GM12874 (cell line): Measurements from ENCODE around the gene TMEM140.

Source experiments
- CTCF ChIP-seq: IDR thresholded peaks from 2 replicates; pipeline ENCODE4 v1.5.1; 2011; ENCODE audit warnings: low read depth, mild to moderate bottlenecking, control low read depth, low read length, moderate library complexity; ENCODE audit not compliant: insufficient read depth

The TMEM140 gene

GRCh38 chr7:135179321-135179925 lies 31.6 kb downstream of the TMEM140 start:
- TF ChIP-seq CTCF, result no peak

- TF ChIP-seq CTCF, result no peak
Measured at GRCh38 chr7:135180122-135180521, 32.2 kb downstream of the TMEM140 start.

DNA sequence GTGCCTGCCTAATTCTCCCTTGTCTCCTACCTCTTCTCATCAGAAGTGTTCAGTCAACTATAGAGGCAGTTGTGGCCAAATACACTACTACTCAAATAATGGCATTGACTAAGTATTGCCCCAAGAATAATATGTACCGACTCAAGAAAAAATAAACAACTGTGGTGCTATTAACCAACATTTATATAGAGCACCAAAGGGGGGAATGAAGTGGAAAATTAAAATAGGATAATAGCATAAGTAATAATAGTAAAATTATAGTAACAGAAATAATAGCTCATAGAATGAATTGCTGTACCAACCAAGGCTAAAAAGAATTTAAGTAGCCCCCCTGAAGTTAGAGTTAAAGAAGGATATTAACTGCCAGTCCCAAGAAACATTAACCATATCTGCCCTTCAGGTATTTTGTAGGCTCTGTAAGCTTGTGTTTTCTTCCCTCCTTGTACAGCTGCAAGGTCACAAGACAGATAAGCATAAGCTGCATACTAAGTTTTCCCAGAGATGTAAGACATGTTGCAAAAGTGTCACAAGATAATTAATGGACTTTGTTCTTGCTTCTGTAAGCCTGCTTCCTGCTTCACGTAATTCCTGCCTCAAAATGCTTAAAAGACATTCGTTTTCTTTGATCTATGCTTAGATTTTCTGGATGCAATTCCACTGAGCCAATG lies 33.5 kb downstream of the TMEM140 start:
- TF ChIP-seq CTCF, result no peak

- TF ChIP-seq CTCF, result no peak
Measured at GRCh38 chr7:135181929-135182678, 34.2 kb downstream of the TMEM140 start.

GRCh38 chr7:135183478-135183877 lies 35.6 kb downstream of the TMEM140 start:
- TF ChIP-seq CTCF, result no peak

- no peak for TF ChIP-seq CTCF
Measured at GRCh38 chr7:135184254-135184841, 36.5 kb downstream of the TMEM140 start.

- TF ChIP-seq CTCF, result no peak
Measured at GRCh38 chr7:135185471-135186260, 37.8 kb downstream of the TMEM140 start.
